Osteoblast (primary cell): ENCODE measurements around the gene FUBP3. TPM values are rescaled to one million over a fixed set of nuclear protein-coding genes. Genes with fewer than 3 reads are reported as not detected.

ENCODE experiments used
- DNase-seq: peaks from one replicate; pipeline ENCODE4 v3.0.0; 2011; ENCODE audit warnings: low spot score, mixed read lengths; ENCODE audit not compliant: insufficient read length; ENCODE audit errors: missing footprints
- H2AFZ ChIP-seq: 2 replicates; pipeline ENCODE4 v1.6.0; 2011; ENCODE audit warnings: mild to moderate bottlenecking, low read length
- H3K27ac ChIP-seq: 2 replicates; pipeline ENCODE4 v1.5.1; 2011; ENCODE audit warnings: mild to moderate bottlenecking, low read depth, low read length, moderate library complexity
- H3K27me3 ChIP-seq: 2 replicates; pipeline ENCODE4 v1.6.0; 2012; ENCODE audit warnings: mild to moderate bottlenecking, control low read depth, inconsistent platforms, low read length, moderate library complexity; ENCODE audit not compliant: insufficient read depth
- H3K36me3 ChIP-seq: 2 replicates; pipeline ENCODE4 v1.5.1; 2011; ENCODE audit warnings: mild to moderate bottlenecking, low read length, control low read depth, moderate library complexity; ENCODE audit not compliant: insufficient read depth
- H3K4me1 ChIP-seq: 2 replicates; pipeline ENCODE4 v1.5.1; 2011; ENCODE audit warnings: mild to moderate bottlenecking, low read length, control low read depth, moderate library complexity; ENCODE audit not compliant: insufficient read depth
- H3K4me2 ChIP-seq: 2 replicates; pipeline ENCODE4 v1.6.0; 2011; ENCODE audit warnings: mild to moderate bottlenecking, low read length; ENCODE audit not compliant: insufficient read depth
- H3K4me3 ChIP-seq: fragments of 200-600 bp; sonication (generic); 3 replicates; pipeline ENCODE4 v1.5.1; 2012; ENCODE audit warnings: mild to moderate bottlenecking, low read length, inconsistent platforms; ENCODE audit not compliant: insufficient read depth
- H3K79me2 ChIP-seq: 2 replicates; pipeline ENCODE4 v1.6.0; 2012; ENCODE audit warnings: mild to moderate bottlenecking, low read length, control low read depth, inconsistent platforms; ENCODE audit not compliant: insufficient read depth
- H3K9me3 ChIP-seq: 2 replicates; pipeline ENCODE4 v1.5.1; 2011; ENCODE audit warnings: low read depth, low read length, control low read depth
- H4K20me1 ChIP-seq: 2 replicates; pipeline ENCODE4 v1.6.0; 2012; ENCODE audit warnings: mild to moderate bottlenecking, low read length, control low read depth; ENCODE audit not compliant: insufficient read depth
- total RNA-seq: library from RNA; depleted of rRNA; stranded (reverse); fragments of >200 nt; gene quantifications from 2 replicates; pipeline ENCODE4 v1.2.3, GENCODE V29; 2012
- TF ChIP-seq, protein P1 (sequence below): IDR thresholded peaks from 2 replicates; pipeline ENCODE4 v1.5.1; 2011; ENCODE audit warnings: mild to moderate bottlenecking, low read depth, low read length, moderate library complexity; ENCODE audit errors: extremely low read depth

The FUBP3 gene
- total RNA-seq, 1 donor: 45.6 TPM

DNA sequence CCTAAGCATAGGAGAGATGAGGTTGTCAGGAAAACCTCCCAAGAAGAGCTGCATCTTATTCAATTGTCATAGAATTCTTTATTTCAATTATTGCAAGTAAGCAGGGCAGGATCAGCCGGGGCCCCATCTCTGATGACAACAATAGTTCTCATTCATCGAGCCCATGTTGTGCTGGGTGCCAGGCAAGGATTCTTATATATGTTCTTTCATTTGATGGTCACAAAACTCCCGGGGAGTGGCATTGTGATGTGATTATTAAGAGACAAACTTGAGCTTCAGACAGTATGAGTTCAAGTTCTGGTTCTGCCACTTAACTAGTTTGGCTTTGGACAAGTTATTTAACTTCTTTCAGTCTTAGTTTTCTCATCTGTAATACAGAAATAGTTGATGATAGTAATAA lies 8.5 kb downstream of the FUBP3 start:
- no peak for DNase-seq
- no peaks in the 10 kb centered on the region for H3K4me1 ChIP-seq
- H3K4me3 ChIP-seq: no peak overlapping the region
- H3K27ac ChIP-seq: no peak overlapping the region
- TF ChIP-seq, protein P1, sequence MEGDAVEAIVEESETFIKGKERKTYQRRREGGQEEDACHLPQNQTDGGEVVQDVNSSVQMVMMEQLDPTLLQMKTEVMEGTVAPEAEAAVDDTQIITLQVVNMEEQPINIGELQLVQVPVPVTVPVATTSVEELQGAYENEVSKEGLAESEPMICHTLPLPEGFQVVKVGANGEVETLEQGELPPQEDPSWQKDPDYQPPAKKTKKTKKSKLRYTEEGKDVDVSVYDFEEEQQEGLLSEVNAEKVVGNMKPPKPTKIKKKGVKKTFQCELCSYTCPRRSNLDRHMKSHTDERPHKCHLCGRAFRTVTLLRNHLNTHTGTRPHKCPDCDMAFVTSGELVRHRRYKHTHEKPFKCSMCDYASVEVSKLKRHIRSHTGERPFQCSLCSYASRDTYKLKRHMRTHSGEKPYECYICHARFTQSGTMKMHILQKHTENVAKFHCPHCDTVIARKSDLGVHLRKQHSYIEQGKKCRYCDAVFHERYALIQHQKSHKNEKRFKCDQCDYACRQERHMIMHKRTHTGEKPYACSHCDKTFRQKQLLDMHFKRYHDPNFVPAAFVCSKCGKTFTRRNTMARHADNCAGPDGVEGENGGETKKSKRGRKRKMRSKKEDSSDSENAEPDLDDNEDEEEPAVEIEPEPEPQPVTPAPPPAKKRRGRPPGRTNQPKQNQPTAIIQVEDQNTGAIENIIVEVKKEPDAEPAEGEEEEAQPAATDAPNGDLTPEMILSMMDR: no peak
- peaks cover 93% of the 10 kb centered on the region for H3K79me2 ChIP-seq
- peaks cover 52% of the 10 kb centered on the region for H4K20me1 ChIP-seq
- peaks cover 13% of the 10 kb centered on the region for H3K36me3 ChIP-seq
- H3K4me2 ChIP-seq: no peak overlapping the region
- H2AFZ ChIP-seq: no peak overlapping the region
- no peaks in the 10 kb centered on the region for H3K27me3 ChIP-seq
- no peaks in the 10 kb centered on the region for H3K9me3 ChIP-seq

DNA sequence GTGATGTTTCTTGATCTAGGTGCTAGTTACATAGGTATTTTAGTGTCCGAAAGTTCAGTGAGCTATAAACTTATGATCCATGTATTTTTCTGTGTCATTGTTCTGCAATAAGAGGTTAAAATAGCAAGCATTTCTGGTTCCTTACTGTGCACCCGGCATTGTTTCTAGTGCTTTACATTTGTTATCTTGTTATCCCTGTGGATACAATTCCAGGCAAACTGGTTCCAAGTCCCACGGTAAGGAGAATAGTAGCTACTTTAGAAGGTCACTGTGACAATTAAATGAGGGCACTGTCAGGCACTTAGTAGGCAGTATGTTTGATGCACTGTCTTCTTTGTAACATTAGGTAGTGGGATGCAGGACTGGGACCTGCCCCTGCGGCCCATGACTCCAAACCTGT lies 9.0 kb downstream of the FUBP3 start:
- Histone ChIP-seq H3K36me3 (peaks cover 8% of the 10 kb centered on the region), H3K4me2 (no peak overlapping the region), H3K4me1 (no peaks in the 10 kb centered on the region), H3K79me2 (peaks cover 93% of the 10 kb centered on the region), H3K4me3 (no peak overlapping the region), H3K27me3 (no peaks in the 10 kb centered on the region), H3K9me3 (no peaks in the 10 kb centered on the region), H2AFZ (no peak overlapping the region), H3K27ac (no peak overlapping the region), H4K20me1 (peaks cover 47% of the 10 kb centered on the region)
- no peak for DNase-seq
- TF ChIP-seq, protein P1: no peak

DNA sequence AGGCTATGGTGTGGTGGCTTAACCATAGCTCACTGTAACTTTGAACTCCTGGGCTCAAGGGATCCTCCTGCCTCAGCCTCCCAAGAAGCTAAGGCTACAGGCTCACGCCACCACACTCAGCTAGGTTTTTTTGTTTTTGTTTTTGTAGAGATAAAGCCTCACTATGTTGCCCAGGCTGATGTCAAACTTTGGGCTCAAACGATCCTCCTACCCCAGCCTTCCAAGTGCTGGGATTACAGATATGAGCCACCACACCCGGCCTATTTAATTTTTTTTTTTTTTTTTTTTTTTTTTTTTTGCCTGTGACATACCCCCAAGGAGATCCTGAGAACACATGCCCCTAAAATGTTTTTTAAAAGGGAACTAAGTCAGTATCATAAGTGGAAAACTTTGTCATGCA lies 10.4 kb downstream of the FUBP3 start:
- DNase-seq: no peak
- Histone ChIP-seq H3K79me2 (peaks cover 91% of the 10 kb centered on the region), H3K4me3 (no peak overlapping the region), H3K4me1 (no peaks in the 10 kb centered on the region), H4K20me1 (peaks cover 45% of the 10 kb centered on the region), H3K9me3 (no peaks in the 10 kb centered on the region), H3K27me3 (no peaks in the 10 kb centered on the region), H3K36me3 (peaks cover 3% of the 10 kb centered on the region), H3K4me2 (no peak overlapping the region), H3K27ac (no peak overlapping the region), H2AFZ (no peak overlapping the region)
- TF ChIP-seq, protein P1: no peak

DNA sequence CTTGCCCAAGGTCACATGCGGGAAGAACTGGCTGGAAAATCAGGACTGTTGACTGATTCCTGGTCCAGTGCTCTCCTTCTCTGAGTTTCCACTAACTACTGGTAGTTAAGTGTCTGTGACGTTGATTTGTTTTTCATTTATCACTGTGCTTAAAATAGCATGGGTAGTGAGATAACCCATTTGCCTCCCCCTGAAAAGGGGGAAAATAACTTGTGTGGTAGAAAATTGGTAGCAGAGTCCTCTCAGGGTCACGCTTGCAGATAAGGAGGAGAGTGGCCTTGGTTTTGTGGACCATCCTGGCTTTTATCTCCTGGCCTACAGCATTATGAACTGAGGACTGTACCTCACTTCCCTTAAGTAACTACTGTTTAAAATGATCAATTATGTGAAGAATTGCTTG lies 10.9 kb downstream of the FUBP3 start:
- peaks cover 47% of the 10 kb centered on the region for H4K20me1 ChIP-seq
- H3K9me3 ChIP-seq: no peaks in the 10 kb centered on the region
- peaks cover 5% of the 10 kb centered on the region for H3K36me3 ChIP-seq
- H3K4me3 ChIP-seq: no peak overlapping the region
- H2AFZ ChIP-seq: no peak overlapping the region
- no peak for DNase-seq
- no peaks in the 10 kb centered on the region for H3K4me1 ChIP-seq
- H3K79me2 ChIP-seq: peaks cover 88% of the 10 kb centered on the region
- H3K27me3 ChIP-seq: no peaks in the 10 kb centered on the region
- H3K27ac ChIP-seq: no peak overlapping the region
- H3K4me2 ChIP-seq: no peak overlapping the region
- TF ChIP-seq, protein P1: no peak
